ENCODE data around the gene KRTAP5-4. TPM values are rescaled to one million over a fixed set of nuclear protein-coding genes. Genes with fewer than 3 reads are reported as not detected.
"Not testable (repeated sequence)": the region's sequence is repeated elsewhere in the genome, so short reads cannot be mapped to it uniquely, and the experiment has no call there.

KRTAP5-4 gene
- total RNA-seq, 1 donor from 2014 or later: not detected

GRCh38 chr11:1604711-1605110 is 17.2 kb downstream of the KRTAP5-4 start:
- DNase-seq (ENCODE audit: extremely low read depth, low read depth, low spot score): no peak

- no peak for DNase-seq (ENCODE audit: extremely low read depth, low read depth, low spot score)
Measured at GRCh38 chr11:1604181-1604580, 17.8 kb downstream of the KRTAP5-4 start.

GRCh38 chr11:1603629-1604028 is 18.3 kb downstream of the KRTAP5-4 start:
- DNase-seq (ENCODE audit: extremely low read depth, low read depth, low spot score): no peak

- not testable (repeated sequence) for DNase-seq (ENCODE audit: extremely low read depth, low read depth, low spot score)
Measured at GRCh38 chr11:1601663-1602062, 20.3 kb downstream of the KRTAP5-4 start.

DNA sequence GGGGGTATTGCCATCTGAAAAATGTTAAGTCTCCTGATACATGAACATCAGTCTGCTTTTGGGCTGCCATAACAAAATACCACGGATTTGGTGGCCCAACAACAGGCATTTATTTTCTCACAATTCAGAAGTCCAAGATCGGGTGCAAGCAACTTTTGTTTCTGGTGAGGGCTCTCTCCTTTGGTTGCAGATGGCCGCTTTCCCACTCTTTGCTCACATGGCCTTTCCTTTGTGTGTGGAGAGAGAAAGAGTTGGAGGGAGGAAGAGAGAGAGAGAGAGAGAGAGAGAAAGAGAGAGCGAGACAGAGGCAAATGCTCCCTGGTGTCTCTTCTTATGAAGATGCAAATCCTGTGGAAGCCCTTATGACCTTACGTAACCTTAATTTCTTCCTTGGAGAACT is 21.3 kb downstream of the KRTAP5-4 start:
- no peak for DNase-seq (ENCODE audit: extremely low read depth, low read depth, low spot score)

DNA sequence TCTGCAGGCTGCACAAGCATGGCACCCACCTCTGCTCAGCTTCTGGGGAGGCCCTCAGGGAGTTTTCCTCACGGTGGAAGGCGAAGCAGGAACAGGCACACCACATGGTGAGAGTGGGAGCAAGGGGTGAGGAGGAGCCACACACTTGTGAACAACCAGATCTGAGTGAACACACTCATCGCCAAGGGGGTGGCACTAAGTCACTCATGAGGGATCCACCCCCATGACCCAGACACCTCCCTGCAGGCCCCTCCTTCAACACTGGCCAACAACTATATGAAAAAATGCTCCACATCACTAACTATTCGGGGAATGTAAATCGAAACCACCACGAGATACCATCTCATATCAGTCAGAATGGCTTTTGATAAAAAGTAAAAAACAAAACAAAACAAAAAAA is 23.1 kb downstream of the KRTAP5-4 start:
- no peak for DNase-seq (ENCODE audit: extremely low read depth, low read depth, low spot score)

DNA sequence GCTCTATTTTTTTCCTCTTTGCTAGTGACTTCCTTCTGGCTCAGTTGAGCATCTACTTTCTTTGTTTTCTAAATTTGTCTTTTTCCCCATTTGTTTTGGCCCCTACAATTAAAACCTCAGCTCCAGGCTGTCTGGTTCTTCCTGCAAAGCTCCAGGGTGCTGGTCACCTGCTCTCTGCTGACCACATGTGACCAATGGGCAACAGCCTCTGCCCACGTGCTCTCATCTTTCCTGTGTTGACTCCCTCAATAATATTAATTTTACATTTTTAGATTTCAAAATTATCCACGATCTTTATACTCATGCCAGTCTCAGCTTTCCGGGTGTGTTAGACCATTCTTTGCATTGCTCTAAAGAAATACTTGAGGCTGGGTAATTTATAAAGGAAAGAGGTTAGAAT is 23.5 kb downstream of the KRTAP5-4 start:
- DNase-seq (ENCODE audit: extremely low read depth, low read depth, low spot score): not testable (repeated sequence)

DNA sequence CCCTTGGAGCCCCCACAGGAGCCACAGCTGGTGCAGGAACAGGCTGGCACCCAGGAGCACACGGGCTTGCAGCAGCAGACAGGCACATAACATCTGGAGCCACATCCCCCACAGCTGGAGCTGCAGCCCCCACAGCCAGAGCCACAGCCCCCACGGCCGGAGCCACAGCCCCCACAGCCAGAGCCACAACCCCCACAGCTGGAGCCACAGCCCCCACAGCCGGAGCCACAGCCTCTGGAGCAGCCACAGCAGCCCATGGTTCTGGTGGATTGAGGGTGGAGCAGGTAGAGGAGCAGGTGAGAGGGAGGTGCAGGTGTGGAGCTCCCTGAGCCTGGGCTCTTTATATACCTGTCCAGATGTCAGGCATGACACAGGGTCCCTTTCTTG is 24.0 kb downstream of the KRTAP5-4 start, which contains the start of gene KRTAP5-2:
Gene KRTAP5-2, minus strand, starts transcription at position 301 of the 387 bp plus-strand sequence. Its CDS starts 44 bp downstream, at position 257.
- DNase-seq (ENCODE audit: extremely low read depth, low read depth, low spot score): no peak

- no peak for DNase-seq (ENCODE audit: extremely low read depth, low read depth, low spot score)
Measured at GRCh38 chr11:1597331-1597993, 24.5 kb downstream of the KRTAP5-4 start.

DNA sequence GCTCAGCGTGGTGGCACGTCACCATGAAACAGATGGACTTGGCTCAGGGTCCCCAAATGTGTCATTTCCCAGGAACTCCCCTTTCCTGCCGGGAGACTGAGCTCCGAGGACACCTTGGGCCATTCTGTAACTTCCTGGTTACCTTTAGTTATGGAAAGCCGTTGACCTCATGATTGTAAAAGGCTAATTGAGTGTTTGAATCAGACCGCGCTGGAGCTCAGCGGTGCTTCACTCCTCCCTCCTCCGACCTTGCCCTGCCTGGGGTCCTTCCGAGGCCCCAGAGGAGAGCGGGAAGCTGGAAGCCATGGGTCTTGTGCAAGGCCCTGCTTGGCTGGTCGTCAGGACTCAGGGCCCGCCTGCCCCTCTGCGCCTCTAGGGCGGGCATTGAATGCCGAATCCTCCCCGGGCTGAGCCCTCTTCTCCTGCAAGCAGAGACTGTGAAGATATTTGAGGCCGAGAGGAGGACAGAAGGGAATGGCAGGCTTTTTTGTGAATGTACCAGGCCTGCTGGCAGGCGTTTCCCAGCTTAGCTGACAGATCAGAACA is 25.3 kb downstream of the KRTAP5-4 start:
- not testable (repeated sequence) for DNase-seq (ENCODE audit: extremely low read depth, low read depth, low spot score)

DNA sequence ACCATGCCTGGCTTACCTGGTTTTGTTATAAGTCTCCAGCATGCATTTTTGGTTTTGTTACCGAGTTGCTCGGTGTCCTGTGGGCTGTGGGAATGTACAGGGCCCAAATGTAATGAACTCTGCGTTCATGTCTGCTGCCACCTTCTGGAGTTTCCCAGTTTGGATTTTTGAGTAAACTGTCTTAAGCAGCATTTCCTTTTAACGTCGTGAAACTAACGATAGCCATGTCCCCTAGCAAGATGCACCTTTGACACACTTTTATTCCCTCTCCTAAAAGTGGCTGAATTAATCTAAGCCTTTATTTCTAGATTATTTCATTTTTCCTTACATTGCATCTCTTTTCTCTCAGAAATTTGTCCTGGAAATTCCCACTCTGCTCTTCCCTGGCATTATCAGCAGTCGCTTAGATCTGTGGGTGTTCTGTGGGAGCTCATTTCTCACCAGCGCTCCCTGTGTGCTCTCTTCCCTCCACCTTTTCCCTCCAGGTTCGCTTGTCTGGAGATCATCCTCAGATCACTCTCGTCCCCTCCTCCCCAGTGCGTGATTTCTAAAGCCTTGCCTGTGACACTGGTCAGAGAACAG is 25.9 kb downstream of the KRTAP5-4 start:
- DNase-seq (ENCODE audit: extremely low read depth, low read depth, low spot score): not testable (repeated sequence)

GRCh38 chr11:1592628-1593027 is 29.3 kb downstream of the KRTAP5-4 start:
- DNase-seq (ENCODE audit: extremely low read depth, low read depth, low spot score): no peak

GRCh38 chr11:1589996-1590395 is 31.9 kb downstream of the KRTAP5-4 start:
- no peak for DNase-seq (ENCODE audit: extremely low read depth, low read depth, low spot score)

GRCh38 chr11:1589191-1589963 is 32.6 kb downstream of the KRTAP5-4 start:
- DNase-seq (ENCODE audit: extremely low read depth, low read depth, low spot score): not testable (repeated sequence)

- DNase-seq (ENCODE audit: extremely low read depth, low read depth, low spot score): no peak
Measured at GRCh38 chr11:1586699-1587098, 35.2 kb downstream of the KRTAP5-4 start.

- DNase-seq (ENCODE audit: extremely low read depth, low read depth, low spot score): not testable (repeated sequence)
Measured at GRCh38 chr11:1584661-1585370, 37.1 kb downstream of the KRTAP5-4 start, which contains the start of gene KRTAP5-1. KRTAP5-1 (minus strand) TSS chr11:1585283; CDS start chr11:1585249, 34 bp downstream.

DNA sequence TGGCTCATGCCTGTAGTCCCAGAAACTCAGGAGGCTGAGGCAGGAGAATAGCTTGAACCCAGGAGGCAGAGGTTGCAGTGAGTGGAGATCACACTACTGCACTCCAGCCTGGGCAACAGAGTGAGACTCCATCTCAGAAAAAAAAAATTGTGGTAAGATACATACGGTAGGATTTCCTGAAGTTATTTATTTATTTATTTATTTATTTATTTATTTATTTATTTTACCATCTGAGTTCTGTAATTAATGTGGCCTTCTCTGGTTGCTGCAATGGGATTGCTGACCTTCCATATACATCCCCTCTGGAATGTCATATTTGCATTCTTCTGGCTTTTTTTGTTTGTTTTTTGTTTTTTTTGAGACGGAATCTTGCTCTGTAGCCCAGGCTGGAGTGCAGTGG is 39.0 kb downstream of the KRTAP5-4 start:
- not testable (repeated sequence) for DNase-seq (ENCODE audit: extremely low read depth, low read depth, low spot score)

DNA sequence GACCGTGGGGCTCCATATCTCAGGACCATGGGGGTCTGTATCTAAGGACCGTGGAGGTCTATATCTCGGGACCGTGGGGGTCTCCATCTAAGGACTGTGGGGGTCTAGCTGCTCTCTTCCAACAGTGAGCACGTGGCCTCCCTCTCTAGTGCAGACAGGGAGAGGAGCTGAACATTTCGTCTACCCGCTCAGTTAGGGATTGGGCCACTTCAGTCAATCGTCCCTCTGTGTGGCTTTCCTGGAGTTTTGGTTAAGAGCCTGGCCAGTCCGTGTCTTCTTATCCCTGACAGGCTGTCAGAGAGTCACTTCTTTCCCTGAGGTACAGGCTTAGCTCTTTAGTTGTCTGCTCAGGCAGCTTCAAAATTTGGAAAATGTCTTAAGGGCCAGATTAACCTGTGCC is 40.0 kb downstream of the KRTAP5-4 start:
- DNase-seq (ENCODE audit: extremely low read depth, low read depth, low spot score): no peak

GRCh38 chr11:1576825-1577224 is 45.1 kb downstream of the KRTAP5-4 start:
- DNase-seq (ENCODE audit: extremely low read depth, low read depth, low spot score): no peak

- DNase-seq (ENCODE audit: extremely low read depth, low read depth, low spot score): not testable (repeated sequence)
Measured at GRCh38 chr11:1575756-1576155, 46.2 kb downstream of the KRTAP5-4 start.

- DNase-seq (ENCODE audit: extremely low read depth, low read depth, low spot score): no peak
Measured at GRCh38 chr11:1574933-1575242, 47.0 kb downstream of the KRTAP5-4 start.
